ENCODE data around the gene F8. TPM values are rescaled to one million over a fixed set of nuclear protein-coding genes. Genes with fewer than 3 reads are reported as not detected.

Gene F8
- total RNA-seq, 1 experiment from 2014 or later = 12.4 TPM

DNA sequence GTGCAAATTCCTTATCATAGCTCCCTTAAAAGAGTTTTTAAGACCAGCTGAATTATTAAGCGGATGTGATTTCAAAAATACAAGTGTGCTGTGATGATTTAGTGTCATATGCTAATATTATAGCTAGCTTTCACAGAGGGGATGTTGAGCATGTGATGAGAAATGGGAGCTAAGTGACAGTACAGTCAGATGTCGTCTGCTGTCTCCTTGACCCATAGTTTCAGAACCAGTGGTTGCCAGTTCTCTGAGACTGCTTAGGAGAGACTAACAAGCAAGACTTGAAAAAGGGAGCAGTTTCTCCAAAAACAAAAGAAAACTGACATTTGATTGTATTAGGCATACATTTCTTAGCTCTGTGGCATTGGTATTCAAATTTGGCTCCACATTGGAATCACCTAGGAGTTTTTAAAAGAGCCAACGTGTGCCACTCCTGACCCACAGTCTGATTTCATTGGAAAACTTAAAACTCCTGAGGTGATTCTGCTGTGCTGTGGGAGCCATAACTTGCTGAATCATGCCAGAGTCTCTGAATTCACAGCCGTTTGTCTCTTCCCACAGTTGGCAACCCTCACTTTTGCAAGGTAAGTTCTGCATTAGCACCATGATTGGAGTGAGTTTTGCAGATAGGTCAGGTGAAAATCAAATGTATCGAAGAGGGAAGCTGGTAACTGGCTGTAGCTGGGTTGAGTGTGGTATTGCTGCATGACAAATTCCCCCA is 24.4 kb upstream of the F8 start:
- no peak for DNase-seq (ENCODE audit: low read depth, low spot score)
- H3K4me1 ChIP-seq (ENCODE audit: control insufficient read depth, insufficient read depth, low read length) = no peaks in the 10 kb centered on the region
- CTCF ChIA-PET = no interaction called here
- POLR2A ChIA-PET = no interaction called here
- no peaks in the 10 kb centered on the region for H3K27me3 ChIP-seq (ENCODE audit: control insufficient read depth, insufficient read depth, low read length)
- no TSS peak for BruUV-seq (replicated peaks)
- H3K36me3 ChIP-seq (ENCODE audit: control insufficient read depth, insufficient read depth, low read length) = no peaks in the 10 kb centered on the region
- H3K27ac ChIP-seq (ENCODE audit: low read length) = no peak overlapping the region
- ATAC-seq = no peak
- no peak overlapping the region for H3K4me3 ChIP-seq (ENCODE audit: low read depth in 2 of 2, low read length in 2 of 2)
- intact Hi-C loops (cut with micrococcal nuclease; ENCODE audit: unreplicated experiment) = no loop called here
- H3K9me3 ChIP-seq (ENCODE audit: control insufficient read depth, insufficient read depth, low read depth, low read length) = no peaks in the 10 kb centered on the region
- TF ChIP-seq TCF7L2 (IDR thresholded peaks at IDR 0.05; ENCODE audit: low read depth, low read length) (no peak), SIN3A (IDR thresholded peaks at IDR 0.05; ENCODE audit: borderline replicate concordance, insufficient read depth, low read depth, low read length) (no peak), POLR2AphosphoS5 (IDR thresholded peaks at IDR 0.05; ENCODE audit: low read depth, low read length) (no peak)
- TF ChIP-seq, protein P1, sequence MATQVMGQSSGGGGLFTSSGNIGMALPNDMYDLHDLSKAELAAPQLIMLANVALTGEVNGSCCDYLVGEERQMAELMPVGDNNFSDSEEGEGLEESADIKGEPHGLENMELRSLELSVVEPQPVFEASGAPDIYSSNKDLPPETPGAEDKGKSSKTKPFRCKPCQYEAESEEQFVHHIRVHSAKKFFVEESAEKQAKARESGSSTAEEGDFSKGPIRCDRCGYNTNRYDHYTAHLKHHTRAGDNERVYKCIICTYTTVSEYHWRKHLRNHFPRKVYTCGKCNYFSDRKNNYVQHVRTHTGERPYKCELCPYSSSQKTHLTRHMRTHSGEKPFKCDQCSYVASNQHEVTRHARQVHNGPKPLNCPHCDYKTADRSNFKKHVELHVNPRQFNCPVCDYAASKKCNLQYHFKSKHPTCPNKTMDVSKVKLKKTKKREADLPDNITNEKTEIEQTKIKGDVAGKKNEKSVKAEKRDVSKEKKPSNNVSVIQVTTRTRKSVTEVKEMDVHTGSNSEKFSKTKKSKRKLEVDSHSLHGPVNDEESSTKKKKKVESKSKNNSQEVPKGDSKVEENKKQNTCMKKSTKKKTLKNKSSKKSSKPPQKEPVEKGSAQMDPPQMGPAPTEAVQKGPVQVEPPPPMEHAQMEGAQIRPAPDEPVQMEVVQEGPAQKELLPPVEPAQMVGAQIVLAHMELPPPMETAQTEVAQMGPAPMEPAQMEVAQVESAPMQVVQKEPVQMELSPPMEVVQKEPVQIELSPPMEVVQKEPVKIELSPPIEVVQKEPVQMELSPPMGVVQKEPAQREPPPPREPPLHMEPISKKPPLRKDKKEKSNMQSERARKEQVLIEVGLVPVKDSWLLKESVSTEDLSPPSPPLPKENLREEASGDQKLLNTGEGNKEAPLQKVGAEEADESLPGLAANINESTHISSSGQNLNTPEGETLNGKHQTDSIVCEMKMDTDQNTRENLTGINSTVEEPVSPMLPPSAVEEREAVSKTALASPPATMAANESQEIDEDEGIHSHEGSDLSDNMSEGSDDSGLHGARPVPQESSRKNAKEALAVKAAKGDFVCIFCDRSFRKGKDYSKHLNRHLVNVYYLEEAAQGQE (IDR thresholded peaks at IDR 0.05; ENCODE audit: insufficient read depth in 1 of 2, low read depth in 2 of 2, low read length in 1 of 2) = no peak
- TF ChIP-seq, protein P2, sequence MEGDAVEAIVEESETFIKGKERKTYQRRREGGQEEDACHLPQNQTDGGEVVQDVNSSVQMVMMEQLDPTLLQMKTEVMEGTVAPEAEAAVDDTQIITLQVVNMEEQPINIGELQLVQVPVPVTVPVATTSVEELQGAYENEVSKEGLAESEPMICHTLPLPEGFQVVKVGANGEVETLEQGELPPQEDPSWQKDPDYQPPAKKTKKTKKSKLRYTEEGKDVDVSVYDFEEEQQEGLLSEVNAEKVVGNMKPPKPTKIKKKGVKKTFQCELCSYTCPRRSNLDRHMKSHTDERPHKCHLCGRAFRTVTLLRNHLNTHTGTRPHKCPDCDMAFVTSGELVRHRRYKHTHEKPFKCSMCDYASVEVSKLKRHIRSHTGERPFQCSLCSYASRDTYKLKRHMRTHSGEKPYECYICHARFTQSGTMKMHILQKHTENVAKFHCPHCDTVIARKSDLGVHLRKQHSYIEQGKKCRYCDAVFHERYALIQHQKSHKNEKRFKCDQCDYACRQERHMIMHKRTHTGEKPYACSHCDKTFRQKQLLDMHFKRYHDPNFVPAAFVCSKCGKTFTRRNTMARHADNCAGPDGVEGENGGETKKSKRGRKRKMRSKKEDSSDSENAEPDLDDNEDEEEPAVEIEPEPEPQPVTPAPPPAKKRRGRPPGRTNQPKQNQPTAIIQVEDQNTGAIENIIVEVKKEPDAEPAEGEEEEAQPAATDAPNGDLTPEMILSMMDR (IDR thresholded peaks at IDR 0.05) = no peak
- in situ Hi-C loops (cut with HindIII; ENCODE audit: low pct_unique_long_range_greater_than_20kb, low sequenced_read_pairs) = no loop called here

DNA sequence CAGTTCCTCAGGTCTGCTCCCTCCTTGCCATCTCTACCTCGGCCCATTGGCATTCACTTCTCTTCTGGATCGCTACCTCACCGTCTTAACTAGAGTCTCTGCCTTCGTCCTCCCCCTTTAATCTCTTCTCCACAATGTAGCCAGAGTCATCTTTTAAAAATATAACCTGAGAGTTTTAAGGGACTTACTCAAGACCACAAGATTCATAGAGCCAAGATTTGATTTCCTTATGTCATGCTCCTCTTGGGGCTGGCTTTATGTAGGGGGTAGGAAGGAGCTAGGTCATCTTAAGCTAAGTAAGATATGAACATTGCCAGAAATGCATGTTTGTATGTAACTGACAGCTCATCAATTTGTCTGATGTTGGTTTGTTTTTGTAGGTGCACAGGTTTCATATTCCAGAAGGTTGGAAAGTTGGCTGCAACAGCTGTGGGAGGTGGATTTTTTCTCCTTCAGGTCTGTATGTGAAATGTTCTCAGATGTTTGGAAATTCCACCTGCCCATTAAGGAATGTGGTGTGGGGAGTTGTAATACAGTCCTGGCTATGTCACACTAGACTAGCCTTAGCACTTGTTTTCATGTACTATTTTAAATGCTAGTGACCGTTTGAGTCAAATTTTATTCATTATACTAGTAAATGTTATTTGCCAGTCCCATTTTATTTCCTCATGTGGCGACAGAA is 23.7 kb upstream of the F8 start:
- intact Hi-C loops (cut with micrococcal nuclease; ENCODE audit: unreplicated experiment) = no loop called here
- Histone ChIP-seq H3K36me3 (ENCODE audit: control insufficient read depth, insufficient read depth, low read length) (no peaks in the 10 kb centered on the region), H3K4me1 (ENCODE audit: control insufficient read depth, insufficient read depth, low read length) (no peaks in the 10 kb centered on the region), H3K4me3 (ENCODE audit: low read depth in 2 of 2, low read length in 2 of 2) (no peak overlapping the region), H3K27me3 (ENCODE audit: control insufficient read depth, insufficient read depth, low read length) (no peaks in the 10 kb centered on the region), H3K9me3 (ENCODE audit: control insufficient read depth, insufficient read depth, low read depth, low read length) (no peaks in the 10 kb centered on the region), H3K27ac (ENCODE audit: low read length) (no peak overlapping the region)
- DNase-seq (ENCODE audit: low read depth, low spot score) = no peak
- in situ Hi-C loops (cut with HindIII; ENCODE audit: low pct_unique_long_range_greater_than_20kb, low sequenced_read_pairs) = no loop called here
- no peak for ATAC-seq
- TF ChIP-seq POLR2AphosphoS5 (IDR thresholded peaks at IDR 0.05; ENCODE audit: low read depth, low read length) (no peak), TCF7L2 (IDR thresholded peaks at IDR 0.05; ENCODE audit: low read depth, low read length) (no peak), SIN3A (IDR thresholded peaks at IDR 0.05; ENCODE audit: borderline replicate concordance, insufficient read depth, low read depth, low read length) (no peak)
- TF ChIP-seq, protein P1 (IDR thresholded peaks at IDR 0.05; ENCODE audit: insufficient read depth in 1 of 2, low read depth in 2 of 2, low read length in 1 of 2) = no peak
- TF ChIP-seq, protein P2 (IDR thresholded peaks at IDR 0.05) = no peak
- ChIA-PET POLR2A (no interaction called here), CTCF (no interaction called here)
- BruUV-seq (replicated peaks) = no TSS peak
